T-helper 1 cell treated with Interleukin-12 subunit alpha and Interleukin-12 subunit beta and Interleukin-4 antibody, amounts not matched to agents 30 ng/mL and 1 ng/mL, for 36 hours (primary cell): ENCODE measurements around the gene PXT1. TPM values are rescaled to one million over a fixed set of nuclear protein-coding genes. Genes with fewer than 3 reads are reported as not detected.
"Not testable (repeated sequence)": the region's sequence is repeated elsewhere in the genome, so short reads cannot be mapped to it uniquely, and the experiment has no call there.

Source experiments
- intact Hi-C: fragments of 100-400 bp; cut with micrococcal nuclease; formaldehyde crosslinking; loops from one replicate; pipeline ENCODE4 v1.15.1; 2024
- total RNA-seq: library from RNA; stranded (reverse); gene quantifications from 2 replicates; pipeline ENCODE4 v1.2.3, GENCODE V29; 2022

PXT1 gene
- total RNA-seq, 1 donor from 2014 or later: 0.25 TPM

DNA sequence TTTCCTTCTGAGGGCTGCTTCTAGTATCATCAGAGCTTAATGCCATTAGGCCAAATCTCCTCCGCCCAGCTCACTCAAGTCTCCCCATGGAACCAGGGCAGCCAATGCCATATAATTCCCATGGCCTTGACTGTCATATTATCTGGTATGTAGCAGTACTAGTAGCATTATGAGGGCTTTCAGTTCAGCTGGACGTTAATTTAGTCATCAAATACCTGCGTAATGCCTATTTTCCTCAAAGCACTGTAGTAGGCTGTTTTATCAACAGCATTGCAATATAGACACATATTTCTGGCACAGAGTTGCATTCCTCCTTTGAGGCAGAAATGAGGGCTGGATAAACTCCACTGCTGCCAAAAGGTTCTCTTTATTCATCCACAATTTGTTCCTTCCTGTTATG, 1.8 kb upstream of the PXT1 start:
- intact Hi-C loops: loop anchor here (5.0 kb wide), 5 partner anchors 313 to 468 kb away; partner anchors contain the start of genes MAPK14 and PPIL1

- intact Hi-C loops: loop anchor here (5.0 kb wide), 5 partner anchors 314 to 469 kb away; partner anchors contain the start of genes MAPK14 and PPIL1
Measured at GRCh38 chr6:36443471-36444428, 1.1 kb upstream of the PXT1 start.

GRCh38 chr6:36442103-36442670, 467 bp downstream of the PXT1 start:
- intact Hi-C loops: loop anchor here (1.0 to 5.0 kb wide), 11 partner anchors 19 to 470 kb away; partner anchors contain the start of genes ETV7, MAPK14, PPIL1 and SRSF3

- intact Hi-C loops: loop anchor here (5.0 kb wide), 5 partner anchors 316 to 471 kb away; partner anchors contain the start of genes MAPK14 and PPIL1
Measured at GRCh38 chr6:36441307-36441894, 1.3 kb downstream of the PXT1 start.

GRCh38 chr6:36436466-36436865, 6.2 kb downstream of the PXT1 start:
- intact Hi-C loops: no loop called here

GRCh38 chr6:36432151-36432671, 10.4 kb downstream of the PXT1 start:
- intact Hi-C loops: no loop called here

DNA sequence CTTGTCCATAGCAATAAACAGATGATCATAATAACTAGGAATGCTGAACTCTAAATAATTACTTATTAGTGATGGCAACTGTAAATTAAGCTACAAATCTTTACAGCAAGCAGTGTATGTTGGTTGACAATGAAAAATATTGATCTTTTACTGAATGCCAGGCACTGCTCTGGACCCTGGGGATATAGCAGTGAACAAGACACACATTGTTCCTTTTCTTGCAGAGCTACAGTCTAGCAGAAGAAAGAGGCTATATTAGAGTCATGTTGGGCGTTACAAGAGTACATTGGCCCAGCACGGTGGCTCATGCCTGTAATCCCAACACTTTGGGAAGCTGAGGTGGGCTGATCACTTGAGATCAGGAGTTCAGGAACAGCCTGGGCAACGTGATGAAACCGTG, 11.5 kb downstream of the PXT1 start:
- intact Hi-C loops: no loop called here

DNA sequence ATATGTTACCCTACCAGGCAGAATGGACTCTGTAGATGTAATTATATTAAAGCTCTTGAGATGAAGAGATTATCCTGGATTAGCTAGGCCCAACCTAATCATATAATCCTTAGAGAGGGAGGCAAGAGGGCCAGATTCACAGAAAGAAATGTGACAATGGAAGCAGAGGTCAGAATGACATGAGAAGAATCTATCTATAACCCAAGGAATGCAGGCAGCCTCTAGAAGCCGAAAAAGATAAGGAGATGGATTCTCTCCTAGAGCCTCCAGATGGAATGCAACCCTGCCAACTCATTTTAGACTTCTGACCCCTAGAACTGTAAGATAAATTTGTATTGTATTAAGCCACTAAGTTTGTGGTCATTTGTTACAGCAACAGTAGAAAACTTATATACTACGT, 12.3 kb downstream of the PXT1 start:
- intact Hi-C loops: no loop called here

- intact Hi-C loops: no loop called here
Measured at GRCh38 chr6:36428911-36429310, 13.7 kb downstream of the PXT1 start.

- intact Hi-C loops: no loop called here
Measured at GRCh38 chr6:36426622-36427021, 16.0 kb downstream of the PXT1 start.

DNA sequence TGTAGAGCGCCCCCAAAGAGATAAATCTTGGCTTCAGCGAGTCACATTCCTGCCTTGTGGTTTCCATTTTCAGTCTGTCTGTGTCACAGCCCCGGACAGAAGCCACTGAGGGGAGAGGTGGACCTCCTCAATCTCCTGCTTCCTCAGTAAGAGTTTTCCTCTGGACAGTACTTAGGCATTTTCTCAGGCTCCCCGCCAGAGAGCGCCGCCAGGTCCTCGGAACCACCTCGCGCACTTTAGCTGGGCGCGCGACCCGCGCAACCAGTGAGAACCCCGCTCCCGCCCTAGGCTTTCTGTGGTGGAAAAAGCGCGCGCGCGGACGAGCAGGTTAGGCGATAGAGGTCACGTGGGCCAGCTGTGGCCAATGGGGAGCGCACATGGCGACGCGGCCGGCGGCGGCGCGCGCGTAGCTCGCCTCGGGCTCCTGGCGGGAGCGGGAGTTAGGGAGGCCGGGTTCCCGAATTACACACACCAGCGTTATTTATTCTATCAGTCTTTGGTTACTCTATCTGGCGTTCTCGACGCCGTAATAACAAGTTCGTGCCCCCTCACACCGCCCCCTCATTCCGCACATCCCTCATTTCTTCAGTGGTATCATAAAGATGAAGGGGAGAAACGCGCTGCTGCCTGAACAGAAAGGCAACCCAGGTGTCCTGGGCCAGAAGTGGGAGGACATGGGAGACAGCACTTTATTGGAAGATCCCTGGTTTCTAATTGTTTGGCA, 19.4 kb downstream of the PXT1 start:
- intact Hi-C loops: loop anchor here (1.0 to 2.0 kb wide), 8 partner anchors 19 to 394 kb away; partner anchors contain the start of genes ETV7, KCTD20, PXT1 and SRSF3

- intact Hi-C loops: loop anchor here (1.0 to 2.0 kb wide), 8 partner anchors 20 to 393 kb away; partner anchors contain the start of genes ETV7, KCTD20, PXT1 and SRSF3
Measured at GRCh38 chr6:36422714-36423100, 19.9 kb downstream of the PXT1 start.

DNA sequence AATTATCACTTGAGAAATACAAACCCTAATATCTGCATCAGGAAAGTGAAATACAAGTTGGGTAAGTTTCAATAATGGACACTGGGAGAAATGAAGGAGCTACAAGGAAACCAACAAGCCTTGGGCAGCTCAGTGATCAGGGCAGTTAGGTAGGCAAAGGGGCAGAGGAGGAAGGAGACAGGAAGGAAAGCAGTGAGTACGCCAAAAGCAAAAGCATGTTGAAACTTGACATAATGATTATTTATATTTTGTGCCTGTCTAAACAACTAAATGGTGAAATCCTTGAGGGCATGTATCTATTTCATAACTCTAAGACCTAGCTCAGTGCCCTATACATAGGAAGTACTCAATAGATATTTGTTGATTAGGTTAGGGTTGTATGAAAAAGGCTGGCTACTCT, 23.3 kb downstream of the PXT1 start:
- intact Hi-C loops: no loop called here

GRCh38 chr6:36418558-36418957, 24.1 kb downstream of the PXT1 start:
- intact Hi-C loops: no loop called here

DNA sequence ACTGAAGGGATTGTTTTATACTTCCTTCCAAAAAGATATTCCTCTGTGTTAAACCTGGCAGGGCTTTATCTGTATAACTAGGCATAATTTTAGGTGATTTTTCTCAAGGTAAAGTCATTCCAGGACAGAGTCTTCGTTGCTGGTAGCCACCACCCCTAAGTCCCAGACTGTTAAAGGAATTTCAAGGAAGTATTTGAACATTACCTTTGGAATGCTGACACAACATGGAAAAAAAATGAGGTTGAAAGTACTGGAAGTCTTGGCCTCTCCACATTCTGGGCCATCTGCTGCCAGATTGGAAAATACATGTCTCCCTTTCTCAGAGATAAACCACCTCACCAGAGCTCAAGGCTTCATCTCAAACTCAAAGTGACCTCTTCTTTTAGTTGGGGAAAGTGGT, 28.2 kb downstream of the PXT1 start:
- intact Hi-C loops: no loop called here

GRCh38 chr6:36413489-36414480, 28.9 kb downstream of the PXT1 start:
- intact Hi-C loops: no loop called here

DNA sequence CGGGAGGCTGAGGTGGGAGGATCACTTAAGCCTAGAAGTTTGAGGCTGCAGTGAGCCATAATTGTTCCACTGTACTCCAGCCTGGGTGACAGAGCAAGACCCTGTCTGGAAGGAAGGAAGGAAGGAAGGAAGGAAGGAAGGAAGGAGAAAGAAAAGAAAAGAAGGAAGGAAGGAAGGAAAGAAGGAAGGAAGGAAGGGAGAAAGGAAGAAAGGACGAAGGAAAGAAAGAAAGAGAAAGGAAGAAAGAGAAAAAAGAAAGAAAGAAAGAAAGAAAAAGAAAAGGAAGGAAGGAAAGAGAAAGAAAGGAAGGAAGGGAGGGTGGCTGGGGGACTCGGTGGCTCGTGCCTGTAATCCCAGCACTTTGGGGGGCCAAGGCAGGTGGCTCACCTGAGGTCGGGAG, 32.9 kb downstream of the PXT1 start:
- intact Hi-C loops: not testable (repeated sequence)

GRCh38 chr6:36404164-36404563, 38.5 kb downstream of the PXT1 start:
- intact Hi-C loops: no loop called here

DNA sequence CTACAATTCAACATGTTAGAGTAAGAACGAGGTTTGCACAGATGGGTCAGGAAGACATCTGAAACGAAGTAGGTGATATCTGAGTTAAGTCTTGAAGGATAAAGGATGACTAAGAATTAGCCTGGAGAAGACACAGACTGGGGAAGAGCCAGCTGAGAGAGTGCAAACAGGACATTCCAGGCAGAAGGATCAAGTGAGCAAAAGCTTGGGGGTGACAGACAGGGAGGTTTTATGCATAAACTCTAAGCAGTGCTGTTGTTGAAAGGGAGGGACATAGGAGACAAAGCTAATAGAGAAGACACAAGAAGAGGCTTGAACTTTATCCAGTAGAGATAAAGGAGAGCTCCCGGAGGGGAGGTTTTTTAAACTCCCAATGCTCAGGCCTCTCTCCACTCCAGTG, 40.2 kb downstream of the PXT1 start:
- intact Hi-C loops: no loop called here

DNA sequence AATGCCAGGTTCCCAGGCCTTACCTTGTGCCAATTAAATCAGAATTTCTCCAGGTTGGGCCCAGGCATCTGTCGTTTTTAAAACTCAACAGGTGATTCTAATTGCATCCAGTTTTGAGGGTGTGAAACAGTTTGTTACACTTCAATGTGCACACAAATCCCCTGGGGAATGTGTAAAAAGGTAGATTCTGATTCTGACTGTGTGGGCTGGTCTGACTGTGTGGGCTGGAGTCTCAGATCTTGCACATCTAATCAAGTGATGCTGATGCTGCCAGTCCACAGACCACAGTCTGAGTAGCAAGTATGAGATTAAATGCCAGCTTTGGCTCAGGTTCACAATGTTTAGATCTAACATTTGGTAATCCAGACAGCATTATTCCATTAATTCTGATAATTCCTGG, 42.7 kb downstream of the PXT1 start:
- intact Hi-C loops: no loop called here
